DND-41 (cell line): ENCODE measurements around the gene DLGAP1.

ENCODE experiments used
- EZH2 ChIP-seq: IDR thresholded peaks from 3 replicates; pipeline ENCODE4 v1.6.1; 2012; ENCODE audit warnings: borderline replicate concordance, low read depth, mild to moderate bottlenecking, moderate library complexity, low read length, inconsistent platforms; ENCODE audit not compliant: severe bottlenecking
- TF ChIP-seq, protein P1 (sequence below): IDR thresholded peaks from 2 replicates; pipeline ENCODE4 v1.5.1; 2012; ENCODE audit warnings: borderline replicate concordance, low read length, moderate library complexity, mild to moderate bottlenecking; ENCODE audit not compliant: poor library complexity, severe bottlenecking; ENCODE audit errors: extremely low read depth

GRCh38 chr18:3546106-3546505 is 909.0 kb downstream of the DLGAP1 start:
- TF ChIP-seq, protein P1, sequence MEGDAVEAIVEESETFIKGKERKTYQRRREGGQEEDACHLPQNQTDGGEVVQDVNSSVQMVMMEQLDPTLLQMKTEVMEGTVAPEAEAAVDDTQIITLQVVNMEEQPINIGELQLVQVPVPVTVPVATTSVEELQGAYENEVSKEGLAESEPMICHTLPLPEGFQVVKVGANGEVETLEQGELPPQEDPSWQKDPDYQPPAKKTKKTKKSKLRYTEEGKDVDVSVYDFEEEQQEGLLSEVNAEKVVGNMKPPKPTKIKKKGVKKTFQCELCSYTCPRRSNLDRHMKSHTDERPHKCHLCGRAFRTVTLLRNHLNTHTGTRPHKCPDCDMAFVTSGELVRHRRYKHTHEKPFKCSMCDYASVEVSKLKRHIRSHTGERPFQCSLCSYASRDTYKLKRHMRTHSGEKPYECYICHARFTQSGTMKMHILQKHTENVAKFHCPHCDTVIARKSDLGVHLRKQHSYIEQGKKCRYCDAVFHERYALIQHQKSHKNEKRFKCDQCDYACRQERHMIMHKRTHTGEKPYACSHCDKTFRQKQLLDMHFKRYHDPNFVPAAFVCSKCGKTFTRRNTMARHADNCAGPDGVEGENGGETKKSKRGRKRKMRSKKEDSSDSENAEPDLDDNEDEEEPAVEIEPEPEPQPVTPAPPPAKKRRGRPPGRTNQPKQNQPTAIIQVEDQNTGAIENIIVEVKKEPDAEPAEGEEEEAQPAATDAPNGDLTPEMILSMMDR = no peak
- TF ChIP-seq EZH2 = no peak
